ENCODE results near the gene ANKFN1. TPM values are rescaled to one million over a fixed set of nuclear protein-coding genes. Genes with fewer than 3 reads are reported as not detected.

The ANKFN1 gene
- total RNA-seq, 1 experiment from 2014 or later, result not detected

GRCh38 chr17:56167491-56167890 lies 14.2 kb downstream of the ANKFN1 start:
- H3K18ac ChIP-seq (ENCODE audit: insufficient read length, low read depth, low read length), result no peak overlapping the region
- Mint-ChIP-seq H3K9me3 (no peaks in the 10 kb centered on the region), H3K27me3 (ENCODE audit: low read depth) (no peaks in the 10 kb centered on the region), H3K4me1 (peaks cover 18% of the 10 kb centered on the region in 2 experiments), H3K4me3 (no peak overlapping the region), H3K36me3 (ENCODE audit: insufficient read depth in 1 of 3, low read depth in 3 of 3) (no peaks in the 10 kb centered on the region), H3K27ac (no peak overlapping the region)
- H3K23me2 ChIP-seq (ENCODE audit: insufficient read length, low read depth, low read length, poor library complexity, severe bottlenecking), result no peaks in the 10 kb centered on the region
- no peak overlapping the region for H3K9ac ChIP-seq (ENCODE audit: extremely low read depth, insufficient read length, low read length)
- no peak overlapping the region for H3K56ac ChIP-seq (ENCODE audit: insufficient read length, low read depth, low read length)
- H4K8ac ChIP-seq (replicated peaks; ENCODE audit: insufficient read length, low read depth, low read length), result no peak overlapping the region
- no peak overlapping the region for H3T11ph ChIP-seq (ENCODE audit: low read length)
- no peak overlapping the region for H2AFZ ChIP-seq (ENCODE audit: low read length)
- H3K79me2 ChIP-seq (ENCODE audit: insufficient read depth, low read length), result no peaks in the 10 kb centered on the region
- no peak overlapping the region for H3K4ac ChIP-seq (ENCODE audit: low read depth, low read length)
- no peaks in the 10 kb centered on the region for H3K79me1 ChIP-seq (ENCODE audit: insufficient read depth, low read depth, low read length, poor library complexity, severe bottlenecking)
- no peak overlapping the region for H3K23ac ChIP-seq (ENCODE audit: insufficient read length, low read depth, low read length)
- no peak for DNase-seq
- TF ChIP-seq CTCF (conservative IDR thresholded peaks at IDR 0.05), result no peak
- H2BK15ac ChIP-seq (ENCODE audit: low read depth, low read length), result no peak overlapping the region
- H2AK5ac ChIP-seq (ENCODE audit: insufficient read length, low read length), result no peak overlapping the region
- H4K5ac ChIP-seq (ENCODE audit: insufficient read length, low read depth, low read length), result no peak overlapping the region
- H3K27ac ChIP-seq (ENCODE audit: insufficient read length, low read depth, low read length), result no peak overlapping the region
- H4K91ac ChIP-seq (ENCODE audit: insufficient read length, low read depth, low read length), result no peak overlapping the region
- no peak overlapping the region for H3K14ac ChIP-seq (ENCODE audit: insufficient read depth, low read length)
- no peak overlapping the region for H3K4me2 ChIP-seq (ENCODE audit: insufficient read depth, insufficient read length, low read length)
- no peaks in the 10 kb centered on the region for H3K27me3 ChIP-seq (ENCODE audit: insufficient read depth, low read length)
- no peak overlapping the region for H2BK12ac ChIP-seq (ENCODE audit: insufficient read length, low read depth, low read length)
- no peak overlapping the region for H2BK120ac ChIP-seq (ENCODE audit: low read depth, low read length, poor library complexity, severe bottlenecking)
- no peaks in the 10 kb centered on the region for H3K9me3 ChIP-seq (ENCODE audit: control insufficient read depth, low read depth, low read length)
- WGBS (ENCODE audit: extremely low coverage, insufficient read length, low lambda C conversion rate), result no CpG with 5 or more reads among the region's 2 CpGs
- H4K20me1 ChIP-seq (ENCODE audit: control insufficient read depth, insufficient read depth, insufficient read length), result no peaks in the 10 kb centered on the region
- H2BK5ac ChIP-seq (ENCODE audit: insufficient read length, low read length), result no peak overlapping the region
- H2BK20ac ChIP-seq (ENCODE audit: low read depth, low read length, poor library complexity, severe bottlenecking), result no peak overlapping the region
- H3K4me1 ChIP-seq (ENCODE audit: insufficient read depth, low read length), result peaks cover 2% of the 10 kb centered on the region; the same call in 1 of the 2 replicates
